Measurements from ENCODE around the gene SEMA4B. TPM values are rescaled to one million over a fixed set of nuclear protein-coding genes. Genes with fewer than 3 reads are reported as not detected.

Gene SEMA4B
- total RNA-seq, 6 donors from 2014 or later, result 47.6 to 81.3 (median 55.9) TPM

GRCh38 chr15:90201944-90202375 lies 830 bp downstream of the SEMA4B start:
- H3K36me3 ChIP-seq, result peaks cover 0 to 26% (median 3%) of the 10 kb centered on the region in 4 donors
- peaks cover 20 to 48% (median 27%) of the 10 kb centered on the region in 4 donors for H3K4me1 ChIP-seq
- 13 to 23% methylated on average over 12 to 21 of the region's 25 CpGs for WGBS, 2 donors
- H3K9me3 ChIP-seq, result no peaks in the 10 kb centered on the region
- H3K27ac ChIP-seq, result peak overlapping the region; percentile 68 to 89 (median 81)
- H3K27me3 ChIP-seq, result no peaks in the 10 kb centered on the region
- H3K4me3 ChIP-seq, result peak overlapping the region; percentile 67 to 82 (median 73)
- peak in 1 of 2 donors; percentile 21 for ATAC-seq (ENCODE audit: low FRiP score in 2 of 2)
- DNase-seq, result peak in 1 of 2 donors; percentile 81
- TF ChIP-seq EP300 (IDR thresholded peaks at IDR 0.05) (no peak), POLR2A (IDR thresholded peaks at IDR 0.05) (no peak), CTCF (IDR thresholded peaks at IDR 0.05) (no peak), POLR2AphosphoS5 (IDR thresholded peaks at IDR 0.05) (no peak)

- Histone ChIP-seq H3K27me3 (no peaks in the 10 kb centered on the region), H3K4me1 (peaks cover 20 to 48% (median 27%) of the 10 kb centered on the region in 4 donors), H3K9me3 (no peaks in the 10 kb centered on the region), H3K36me3 (peaks cover 3 to 34% (median 3%) of the 10 kb centered on the region in 4 donors), H3K27ac (no peak overlapping the region), H3K4me3 (no peak overlapping the region)
- TF ChIP-seq CTCF (IDR thresholded peaks at IDR 0.05) (no peak), POLR2A (IDR thresholded peaks at IDR 0.05) (no peak), EP300 (IDR thresholded peaks at IDR 0.05) (no peak), POLR2AphosphoS5 (IDR thresholded peaks at IDR 0.05) (no peak)
- WGBS, 2 donors, result 90 to 95% methylated on average over 4 of the region's 4 CpGs
- no peak for ATAC-seq (ENCODE audit: low FRiP score in 2 of 2)
- no peak for DNase-seq
Observed at GRCh38 chr15:90202929-90203328, 1.8 kb downstream of the SEMA4B start.

GRCh38 chr15:90203473-90203872 lies 2.3 kb downstream of the SEMA4B start:
- Histone ChIP-seq H3K4me3 (no peak overlapping the region), H3K4me1 (peaks cover 20 to 48% (median 27%) of the 10 kb centered on the region in 4 donors), H3K27ac (no peak overlapping the region), H3K9me3 (no peaks in the 10 kb centered on the region), H3K36me3 (peaks cover 3 to 34% (median 3%) of the 10 kb centered on the region in 4 donors), H3K27me3 (no peaks in the 10 kb centered on the region)
- no peak for DNase-seq
- 98% methylated on average over 7 of the region's 7 CpGs for WGBS, 2 donors
- TF ChIP-seq CTCF (IDR thresholded peaks at IDR 0.05) (no peak), EP300 (IDR thresholded peaks at IDR 0.05) (no peak), POLR2A (IDR thresholded peaks at IDR 0.05) (no peak), POLR2AphosphoS5 (IDR thresholded peaks at IDR 0.05) (no peak)
- ATAC-seq (ENCODE audit: low FRiP score in 2 of 2), result no peak

- H3K27ac ChIP-seq, result no peak overlapping the region
Observed at GRCh38 chr15:90203922-90204321, 2.8 kb downstream of the SEMA4B start.

More at GRCh38 chr15:90203922-90204321, 2.8 kb downstream of the SEMA4B start:
- Histone ChIP-seq H3K36me3 (peaks cover 3 to 34% (median 3%) of the 10 kb centered on the region in 4 donors), H3K27me3 (no peaks in the 10 kb centered on the region), H3K4me1 (peaks cover 20 to 48% (median 27%) of the 10 kb centered on the region in 4 donors), H3K4me3 (no peak overlapping the region), H3K9me3 (no peaks in the 10 kb centered on the region)
- DNase-seq, result no peak
- peak in 1 of 2 donors; percentile 15 for ATAC-seq (ENCODE audit: low FRiP score in 2 of 2)
- WGBS, 2 donors, result 68 to 69% methylated on average over 7 to 8 of the region's 8 CpGs
- TF ChIP-seq EP300 (IDR thresholded peaks at IDR 0.05) (no peak), CTCF (IDR thresholded peaks at IDR 0.05) (no peak), POLR2A (IDR thresholded peaks at IDR 0.05) (no peak), POLR2AphosphoS5 (IDR thresholded peaks at IDR 0.05) (peak in 1 of 2 donors; percentile 19)
